CD4-positive, alpha-beta T cell treated with Interferon gamma for 1 hour (primary cell): Measurements from ENCODE around the gene DOK6.

ENCODE experiments used
- DNase-seq: peaks from one replicate; pipeline ENCODE4 v3.0.0-alpha.2; 2020

DOK6 gene

DNA sequence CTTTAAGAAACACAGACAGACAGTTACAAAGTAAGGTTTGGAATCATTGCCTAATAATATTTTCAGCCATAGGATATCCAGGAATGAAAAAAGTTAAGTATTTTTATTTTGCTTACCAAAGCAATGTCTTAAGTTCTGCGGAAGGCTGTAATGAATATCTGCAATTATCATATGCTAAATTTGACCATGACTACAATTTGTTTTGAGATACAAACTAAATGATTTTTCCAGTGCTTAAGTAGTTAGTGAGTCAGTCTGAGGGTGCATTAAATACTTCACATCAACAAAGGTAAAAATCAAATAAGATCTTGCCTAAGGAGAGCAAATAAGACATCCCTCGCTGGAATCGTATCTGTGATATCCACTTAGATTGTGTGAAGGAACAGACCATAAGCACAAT, 297.0 kb downstream of the DOK6 start:
- DNase-seq: no peak

DNA sequence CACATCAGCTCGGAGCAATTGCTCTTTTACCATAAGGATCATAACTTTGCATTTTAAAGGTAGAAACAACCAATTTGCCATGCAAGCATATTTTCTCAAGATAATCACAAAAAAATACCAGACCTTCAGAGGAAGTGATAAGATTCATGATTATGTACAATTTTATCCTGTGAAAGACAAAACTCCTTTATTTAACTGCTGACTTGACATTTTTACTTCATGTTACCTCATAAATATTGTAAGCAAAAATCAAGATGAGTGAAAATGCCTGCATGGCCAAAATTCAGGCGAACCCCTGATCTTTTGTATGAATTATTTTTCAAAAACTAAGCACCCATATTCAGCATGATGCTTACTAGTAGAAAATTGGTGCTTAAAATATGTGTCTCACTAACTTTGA, 300.6 kb downstream of the DOK6 start:
- DNase-seq: no peak

DNA sequence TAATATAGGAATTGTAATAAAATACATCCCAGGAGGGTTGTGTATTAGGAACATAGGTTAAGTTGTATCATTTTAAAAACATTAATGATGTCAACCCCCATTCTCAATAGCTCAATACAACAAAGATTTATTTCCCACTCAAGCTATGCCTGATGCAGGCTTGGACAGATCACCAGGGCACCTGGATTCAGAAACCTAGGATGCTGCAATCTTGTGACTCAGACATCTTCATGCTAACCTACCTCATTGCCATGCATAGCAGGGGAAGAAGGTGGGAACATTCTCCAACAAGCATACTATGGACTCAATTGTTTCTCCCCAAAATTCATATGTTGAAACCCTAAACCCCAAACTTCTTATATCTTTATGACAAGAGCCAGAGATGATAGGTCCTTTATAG, 302.8 kb downstream of the DOK6 start:
- DNase-seq: no peak

DNA sequence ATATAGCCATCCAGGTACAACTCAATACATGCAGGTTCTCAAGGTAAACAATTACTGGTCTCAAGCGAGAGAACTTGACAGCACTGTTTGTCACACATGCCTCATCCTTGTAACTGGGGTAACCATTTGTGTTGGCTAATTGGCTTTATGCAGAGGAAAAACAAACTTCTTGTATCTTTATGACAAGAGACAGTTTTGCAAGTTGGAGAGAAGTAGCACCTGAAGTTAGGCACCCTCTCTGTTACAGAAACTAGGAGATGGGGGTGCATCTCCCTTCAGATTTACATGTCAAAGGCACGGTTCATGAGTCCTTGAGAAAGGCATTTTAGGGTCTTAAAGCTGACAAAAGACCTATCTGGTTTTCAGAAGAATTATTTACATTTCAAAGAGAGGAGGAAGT, 305.3 kb downstream of the DOK6 start:
- no peak for DNase-seq

DNA sequence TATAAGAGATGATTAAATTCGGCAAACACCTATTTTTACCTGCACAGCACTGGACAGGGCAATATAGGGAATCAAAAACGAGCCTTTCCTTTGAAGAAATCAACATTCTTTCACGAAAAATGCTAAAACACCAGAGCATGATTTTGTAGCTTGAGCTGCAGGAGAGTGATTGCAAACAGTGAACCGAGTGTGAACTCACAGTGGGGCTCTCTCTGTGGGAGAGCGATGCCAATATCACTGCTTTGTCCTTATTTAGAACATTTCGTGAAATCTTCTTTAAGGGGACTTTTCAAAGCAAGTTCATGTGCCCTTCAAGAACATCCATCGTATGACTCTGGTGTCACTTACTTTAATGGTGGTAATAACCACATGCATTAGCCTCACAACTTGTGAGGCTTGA, 308.2 kb downstream of the DOK6 start:
- no peak for DNase-seq

DNA sequence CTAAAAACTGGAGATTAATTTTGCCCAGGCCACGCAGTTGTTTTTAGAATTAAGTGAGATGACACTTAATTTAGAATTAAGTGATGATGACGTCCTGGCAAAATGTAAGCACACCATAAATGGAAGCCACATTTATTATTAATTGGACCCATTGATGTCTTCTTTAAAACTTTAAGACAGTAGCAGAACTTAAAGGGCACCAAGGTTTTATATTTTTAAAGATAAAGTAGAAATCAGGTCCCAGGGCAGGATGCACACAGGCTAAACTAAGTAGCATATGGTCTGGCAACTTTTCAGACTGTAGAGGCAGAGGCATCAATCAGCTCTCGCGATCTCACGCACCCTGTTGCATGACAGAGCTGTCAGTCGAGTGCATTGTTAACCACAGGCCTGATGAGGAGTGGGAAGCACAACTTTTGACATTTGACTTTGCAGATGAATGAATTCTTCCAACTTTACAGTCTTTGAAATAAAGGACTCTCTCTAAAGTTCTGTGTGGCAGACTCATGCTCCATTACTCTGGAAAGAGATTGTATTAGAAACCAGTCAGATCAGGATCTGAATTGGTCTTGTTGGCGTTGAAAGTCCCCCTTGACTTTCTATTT, 314.6 kb downstream of the DOK6 start:
- DNase-seq: no peak

DNA sequence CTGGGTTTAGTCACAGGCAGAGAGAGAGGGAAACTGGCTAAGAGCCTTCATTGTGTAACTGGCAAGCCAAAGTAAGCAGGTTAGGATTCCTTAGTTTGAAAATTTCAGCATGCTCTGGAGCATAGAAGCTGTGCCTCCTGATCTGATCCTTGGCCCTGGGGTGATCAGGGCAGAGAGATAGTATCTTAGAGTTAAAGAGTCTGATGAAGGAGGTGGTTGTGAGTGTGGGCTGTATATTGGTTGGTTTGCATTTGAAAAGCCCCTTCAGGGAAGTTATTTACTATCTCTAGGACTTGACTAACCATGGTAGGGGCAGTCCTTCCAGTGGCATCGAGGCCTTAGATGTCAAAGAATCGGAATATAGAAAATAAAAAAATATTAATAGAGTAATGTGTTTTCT, 316.9 kb downstream of the DOK6 start:
- DNase-seq: no peak

DNA sequence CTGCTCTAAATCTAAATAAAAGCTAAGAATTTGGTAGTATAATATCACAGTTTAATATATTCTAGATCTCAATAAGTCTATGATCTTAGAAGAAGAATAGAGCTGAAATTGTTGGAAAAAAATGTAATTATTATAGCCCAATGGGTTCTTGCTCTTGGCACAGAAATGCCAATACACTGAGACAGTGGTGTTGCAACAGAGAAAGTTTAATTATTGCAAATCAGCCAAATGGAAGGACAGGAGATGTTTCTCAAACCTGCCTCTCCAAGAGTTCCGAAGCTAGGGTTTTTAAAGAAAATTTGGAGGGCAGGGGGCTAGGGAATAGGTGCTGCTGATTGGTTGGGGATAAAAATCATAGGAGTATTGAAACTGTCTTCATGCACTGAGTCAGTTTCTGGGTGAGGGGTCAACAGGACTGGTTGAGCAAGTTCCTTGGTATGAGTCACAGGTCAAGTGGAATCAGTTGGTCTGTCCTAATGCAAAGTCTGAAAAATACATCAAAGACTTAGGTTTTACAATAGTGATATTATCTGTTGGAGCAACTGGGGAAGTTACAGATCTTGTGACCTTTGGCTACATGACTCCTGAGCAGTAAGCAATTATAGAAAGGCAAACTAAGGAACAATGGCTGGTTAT, 318.3 kb downstream of the DOK6 start:
- DNase-seq: no peak

DNA sequence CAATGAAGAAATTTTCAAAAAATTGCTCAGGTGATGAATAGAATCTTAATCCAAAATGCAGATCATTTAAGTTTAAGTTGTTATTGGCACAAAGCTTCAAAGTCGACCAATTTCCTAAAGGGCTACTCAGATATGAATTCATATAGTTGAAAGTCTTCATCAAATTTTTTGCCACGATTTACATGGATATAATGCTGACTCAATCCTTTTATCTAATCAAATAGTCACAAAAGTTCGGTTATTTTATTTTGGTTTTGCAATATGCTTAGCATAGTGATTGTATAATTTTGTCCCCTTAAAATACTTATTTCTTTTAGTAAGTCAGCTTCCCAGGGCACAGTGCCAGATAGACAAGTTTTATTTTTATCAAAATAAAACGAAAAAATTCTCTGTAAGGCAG, 319.7 kb downstream of the DOK6 start:
- no peak for DNase-seq

DNA sequence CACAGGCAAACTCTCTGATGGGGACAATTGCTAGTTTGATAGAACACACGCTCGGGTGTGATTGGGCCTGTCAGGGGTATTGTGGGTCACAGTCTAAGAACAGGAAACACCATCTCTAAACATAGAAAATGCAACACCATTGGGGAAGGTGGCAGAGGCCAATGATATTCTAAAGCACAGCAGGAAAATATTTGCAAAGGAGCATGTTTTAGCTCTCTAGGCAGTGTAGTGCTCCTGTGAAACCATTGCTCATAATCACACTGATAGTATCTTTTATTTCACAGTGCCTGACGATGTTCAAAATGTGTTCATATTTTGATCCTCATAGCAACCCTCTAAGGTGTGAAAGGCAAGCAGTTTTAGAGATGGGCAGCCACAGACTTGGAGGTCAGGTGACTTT, 322.7 kb downstream of the DOK6 start:
- DNase-seq: no peak

DNA sequence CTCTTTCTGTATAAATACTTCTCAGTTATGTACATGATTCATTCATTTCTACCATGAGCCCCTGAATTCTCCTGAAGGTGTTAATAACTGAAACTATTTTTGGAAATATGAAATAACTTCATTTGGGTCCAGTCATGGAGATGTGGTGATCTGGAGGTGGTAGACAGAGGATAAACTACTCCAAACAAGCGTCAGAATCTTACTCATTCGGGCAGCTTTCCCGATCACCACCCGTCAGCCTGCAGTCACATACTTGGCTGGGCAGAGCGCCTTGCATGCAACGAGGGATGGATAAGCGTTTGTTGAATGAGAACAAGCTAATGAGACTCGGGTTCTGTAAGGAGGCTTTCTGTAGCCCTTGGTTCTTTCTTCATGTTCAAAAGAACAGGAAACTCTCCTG, 324.3 kb downstream of the DOK6 start:
- no peak for DNase-seq

DNA sequence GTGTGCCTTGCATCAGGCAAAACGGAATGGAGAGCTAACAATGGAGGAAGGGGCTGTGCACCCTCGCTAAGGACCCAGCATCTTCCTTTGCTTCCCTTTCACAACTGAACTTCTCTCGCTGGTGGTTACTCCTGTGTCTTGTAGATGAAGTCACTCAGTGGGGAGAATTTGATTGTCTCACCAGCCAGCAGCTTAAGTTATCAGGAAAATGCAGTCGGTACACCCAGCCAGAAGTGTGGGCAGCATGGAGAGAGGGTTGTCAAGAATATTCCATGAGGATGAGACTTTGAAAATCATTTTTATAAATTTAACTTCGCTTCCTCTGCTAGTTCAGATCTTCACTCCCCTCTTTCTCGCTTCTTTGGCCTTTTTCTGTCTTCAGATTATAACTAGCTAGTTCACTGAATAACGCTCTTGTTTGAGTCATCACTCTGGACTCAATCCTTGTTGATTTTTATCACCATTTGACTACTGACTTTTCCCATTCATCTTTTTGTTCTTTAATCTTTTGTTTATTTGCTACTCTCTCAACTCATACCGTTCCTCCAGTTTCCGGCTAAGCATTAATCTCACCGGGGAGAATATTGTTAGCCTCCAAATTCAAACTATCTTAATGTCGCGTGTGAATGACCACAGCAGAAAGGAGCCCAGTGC, 325.3 kb downstream of the DOK6 start:
- DNase-seq: no peak

DNA sequence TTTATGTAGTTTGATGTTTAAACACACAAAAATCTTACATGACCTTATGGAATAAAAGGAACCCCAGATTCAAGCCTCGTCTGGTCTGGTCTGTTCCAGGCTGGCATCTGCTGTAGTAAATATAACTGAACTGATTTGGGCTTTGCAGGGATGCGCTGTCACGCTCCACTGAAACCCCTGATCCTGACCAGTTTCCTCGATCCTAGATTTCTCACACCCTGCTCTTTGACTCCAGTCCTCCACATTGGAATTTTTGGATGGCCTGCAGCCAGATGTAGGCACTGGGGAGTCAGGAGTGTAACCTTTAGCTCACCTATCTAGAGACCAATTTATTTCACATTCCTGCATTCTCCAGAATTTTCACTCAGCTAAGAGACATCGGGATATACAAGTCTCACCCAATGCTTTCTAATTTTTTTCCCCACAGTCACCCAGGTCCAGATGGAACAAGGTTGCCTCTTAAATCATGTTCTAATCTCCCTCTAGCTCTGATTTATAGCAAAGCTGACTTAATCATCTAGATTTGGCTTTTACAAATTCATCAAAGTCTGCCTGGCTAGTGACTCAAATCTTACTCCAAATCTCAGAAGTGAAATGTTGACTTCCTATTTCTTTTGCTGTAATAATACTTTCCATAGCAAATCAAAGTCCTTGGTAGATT, 327.4 kb downstream of the DOK6 start:
- no peak for DNase-seq

DNA sequence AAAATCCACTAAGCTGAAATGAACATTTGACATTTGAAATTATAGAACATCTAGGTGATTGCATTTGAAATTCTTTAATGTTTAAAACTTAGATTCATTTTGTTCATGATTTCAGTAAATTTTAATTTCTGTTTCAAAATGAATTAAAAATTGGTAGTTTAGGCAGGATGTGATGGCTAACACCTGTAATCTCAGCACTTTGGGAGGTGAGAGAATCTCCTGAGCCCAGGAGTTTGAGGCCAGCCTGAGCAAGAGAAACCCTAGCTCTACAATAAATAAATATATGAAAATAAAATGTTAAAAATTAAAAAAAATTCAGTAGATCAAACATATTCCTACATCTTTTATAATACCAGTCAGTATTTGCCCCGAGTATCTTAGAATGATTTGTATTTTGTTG, 330.0 kb downstream of the DOK6 start:
- no peak for DNase-seq

DNA sequence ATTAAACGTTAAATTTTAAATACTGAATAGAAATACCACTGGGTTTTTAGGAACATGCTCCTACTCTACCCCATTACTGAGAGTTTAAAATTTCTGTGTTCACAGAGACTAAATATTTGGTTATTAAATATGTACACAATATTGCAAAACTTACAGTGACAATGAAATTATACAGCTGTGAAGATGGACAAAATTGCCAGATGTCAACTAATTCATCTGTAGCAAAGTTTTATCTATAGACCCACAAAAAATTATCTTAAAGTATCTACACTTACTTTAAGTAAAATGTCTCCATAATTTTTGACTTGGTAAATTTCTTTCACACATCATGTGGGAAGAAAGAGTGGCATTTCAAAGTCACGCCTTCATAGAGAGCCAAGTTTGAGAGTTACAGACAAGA, 333.8 kb downstream of the DOK6 start:
- DNase-seq: no peak

DNA sequence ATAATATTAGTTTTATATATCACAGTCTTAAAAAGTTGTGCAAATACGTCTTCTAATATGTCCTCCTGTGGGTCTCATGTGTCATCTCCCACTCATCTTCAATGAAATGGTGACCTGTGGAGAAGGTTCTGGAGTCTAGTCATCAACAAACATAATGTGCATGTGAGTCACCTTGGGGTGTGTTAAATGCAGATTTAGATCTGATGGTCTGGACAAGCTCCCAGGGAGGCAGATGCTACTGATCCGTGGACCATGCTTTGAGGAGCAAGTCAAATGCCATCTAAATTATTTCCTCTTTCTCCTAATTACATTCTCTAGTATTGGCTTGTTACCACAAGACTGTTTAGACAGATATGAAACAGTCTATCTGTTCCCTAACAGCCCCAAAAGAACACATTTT, 336.0 kb downstream of the DOK6 start:
- no peak for DNase-seq

DNA sequence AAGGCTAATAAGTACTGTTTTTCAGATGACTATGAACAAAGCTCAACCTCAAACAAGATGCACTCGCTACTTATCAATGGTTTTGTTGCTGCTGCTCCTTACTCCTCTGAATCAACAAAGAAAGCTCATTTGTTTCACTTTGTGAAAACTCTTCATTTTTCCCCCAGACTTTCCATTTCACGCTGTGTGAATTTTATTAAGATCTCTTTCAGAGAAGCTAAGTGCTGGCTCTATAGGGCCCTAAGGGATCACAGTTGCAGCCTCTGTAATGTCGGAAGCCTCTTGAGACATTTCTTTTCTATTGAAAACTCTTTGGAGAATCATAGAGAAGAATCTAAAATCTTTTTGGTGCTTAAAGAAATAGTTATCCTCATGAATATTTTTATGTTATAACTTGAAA, 337.2 kb downstream of the DOK6 start:
- DNase-seq: no peak

DNA sequence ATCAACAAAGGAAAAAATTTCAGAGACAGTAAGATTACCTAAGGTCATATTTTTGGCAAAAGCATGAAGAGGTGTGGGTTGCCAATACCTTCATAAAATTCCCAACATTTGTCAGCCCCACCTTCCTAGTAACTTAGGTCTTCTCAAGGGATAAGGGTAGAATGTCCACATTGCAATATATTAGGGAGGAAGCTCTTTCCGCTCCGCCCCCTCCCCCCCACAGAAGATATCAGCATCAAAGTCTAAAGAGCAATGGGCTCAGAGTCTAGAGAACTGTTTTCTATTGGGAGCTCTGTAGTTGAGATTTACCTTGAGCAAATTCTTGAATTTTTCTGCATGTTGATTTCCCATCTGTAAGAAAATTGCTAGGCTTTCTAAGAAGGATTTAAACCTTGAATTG, 346.7 kb downstream of the DOK6 start:
- DNase-seq: no peak

DNA sequence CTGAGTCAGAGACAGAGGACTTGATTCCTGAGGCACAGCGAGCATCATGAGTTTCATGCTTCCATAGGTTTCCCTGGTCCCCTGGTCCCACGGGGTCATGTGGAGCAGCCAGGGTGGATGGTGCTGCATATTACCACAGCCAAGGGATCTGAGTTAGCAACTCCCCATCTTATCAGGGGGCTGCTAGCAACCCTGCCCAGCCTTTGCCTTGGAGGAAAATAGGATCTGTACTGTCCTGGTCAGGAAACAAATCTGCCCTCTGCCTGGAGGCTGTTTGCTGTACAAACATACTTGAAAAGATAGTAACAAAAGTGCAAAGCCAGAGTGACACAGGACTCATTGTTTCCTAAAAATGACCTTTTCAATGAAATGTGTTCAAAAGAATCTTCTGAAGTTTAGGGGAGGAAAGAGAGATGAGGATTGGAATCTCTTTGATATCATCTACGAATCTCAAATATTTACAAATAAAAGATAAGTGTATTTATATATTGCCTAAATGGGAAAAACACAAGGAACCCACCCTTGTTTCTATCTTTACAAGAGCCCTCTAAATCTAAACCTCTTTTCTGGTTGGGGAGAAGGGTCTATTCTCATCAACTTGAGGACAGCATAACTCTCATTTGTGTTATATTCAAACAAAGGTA, 352.2 kb downstream of the DOK6 start:
- no peak for DNase-seq

DNA sequence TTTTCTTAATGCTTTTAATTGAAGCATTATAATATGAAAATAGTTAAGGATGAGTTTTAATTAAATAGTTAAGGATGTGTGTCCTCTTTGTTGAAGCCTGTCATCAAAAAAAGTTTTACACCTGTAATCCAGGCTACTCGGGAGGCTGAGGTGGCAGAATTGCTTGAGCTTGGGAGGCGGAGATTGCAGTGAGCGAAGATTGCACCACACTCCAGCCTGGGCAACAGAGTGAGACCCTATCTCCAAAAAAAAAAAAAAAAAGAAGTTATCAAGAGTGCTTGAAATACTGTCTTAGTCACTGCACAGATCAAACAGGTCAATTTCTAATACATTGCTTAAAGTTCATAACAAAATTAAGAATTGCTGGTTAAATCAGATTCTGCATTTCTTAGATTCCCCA, 353.4 kb downstream of the DOK6 start:
- DNase-seq: no peak

DNA sequence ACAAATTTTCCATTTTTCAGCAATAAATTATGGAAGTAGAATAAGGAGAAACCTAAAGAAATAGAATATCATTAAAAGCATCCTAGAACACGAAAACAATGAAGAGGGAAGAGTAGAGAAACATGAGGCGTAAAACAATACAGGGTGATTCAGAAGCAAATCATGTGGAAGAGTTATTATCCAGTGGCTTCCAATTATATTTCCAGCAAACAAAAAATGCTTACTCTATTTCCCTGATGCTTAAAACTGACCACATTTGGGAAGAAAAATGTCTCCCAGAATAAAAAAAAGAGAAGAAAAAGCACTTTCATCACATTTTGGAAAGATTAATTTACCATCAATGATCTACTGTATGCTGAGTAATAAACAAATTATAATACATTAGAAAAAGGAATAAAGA, 354.4 kb downstream of the DOK6 start:
- no peak for DNase-seq

DNA sequence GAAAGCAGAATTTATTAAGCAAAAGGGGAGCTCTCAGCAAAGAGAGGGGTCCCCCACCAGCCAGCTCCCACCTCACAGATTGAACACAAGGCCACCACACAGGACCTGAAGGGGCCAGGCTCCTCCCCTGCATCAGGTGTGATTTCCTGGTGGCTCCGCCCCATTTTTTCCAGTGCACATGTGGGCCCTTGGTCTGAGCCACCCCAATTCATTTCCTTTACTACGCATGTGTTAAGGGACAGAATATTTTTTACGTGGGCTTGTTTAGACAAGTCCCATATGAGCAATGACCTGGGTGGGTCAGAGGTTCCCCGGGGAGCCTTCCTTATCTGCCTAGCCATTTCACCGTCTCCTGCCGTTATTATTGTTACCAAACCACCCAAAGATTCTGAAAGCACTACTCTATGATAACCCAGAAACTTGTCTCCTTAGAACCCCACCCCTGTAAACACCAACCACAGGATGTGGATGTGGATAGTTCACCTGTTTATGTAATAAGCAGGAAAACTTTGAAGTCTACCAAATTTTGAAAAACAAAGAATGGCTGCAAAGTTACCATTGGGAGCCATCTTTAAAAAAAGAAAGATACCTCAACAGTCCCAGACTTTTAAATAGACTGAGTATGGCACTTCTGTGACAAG, 355.3 kb downstream of the DOK6 start:
- DNase-seq: no peak

DNA sequence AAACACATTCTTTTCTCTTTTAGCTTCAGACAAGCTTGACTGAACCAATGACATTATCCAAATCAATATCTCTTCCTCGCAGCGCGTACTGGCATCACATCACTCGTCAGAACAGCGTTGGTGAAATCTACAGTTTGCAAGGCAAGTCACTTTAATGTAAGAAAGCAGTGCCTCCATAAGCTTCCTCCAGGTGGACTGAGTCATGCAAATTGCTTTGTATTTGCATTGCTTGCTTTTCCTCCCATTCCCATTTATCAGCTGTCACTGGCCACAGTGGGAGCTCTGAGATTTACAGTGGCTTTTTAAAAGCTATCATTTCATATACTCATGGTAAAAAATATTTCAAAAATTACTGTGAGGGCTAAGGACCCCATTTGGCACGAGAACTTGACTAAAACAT, 357.0 kb downstream of the DOK6 start:
- DNase-seq: no peak
